Lower leg skin (tissue), 3 donors: ENCODE measurements around the gene MROH2A.

Experiments used
- CTCF ChIP-seq, 3 donors: fragments of 450-650 bp; IDR thresholded peaks; one replicate each; pipeline ENCODE4 v1.5.1; 2016; ENCODE audit warnings: antibody characterized with exemption in 3 of 3, mild to moderate bottlenecking in 3 of 3, moderate library complexity in 2 of 3
- POLR2A ChIP-seq, 2 donors: fragments of 450-650 bp; IDR thresholded peaks; one replicate each; pipeline ENCODE4 v1.6.1; 2016 to 2017; ENCODE audit warnings: antibody characterized with exemption in 2 of 2, mild to moderate bottlenecking in 1 of 2, moderate library complexity in 1 of 2

GRCh38 chr2:233867993-233868532 is 89.9 kb downstream of the MROH2A start, which contains the start of gene MSL3B:
- TF ChIP-seq CTCF (IDR thresholded peaks at IDR 0.05) (no peak), POLR2A (IDR thresholded peaks at IDR 0.05) (no peak)
